Neural cell (in vitro differentiated cells): ENCODE results near the gene CXCL6. TPM values are rescaled to one million over a fixed set of nuclear protein-coding genes. Genes with fewer than 3 reads are reported as not detected.

Experiments
- H2AFZ ChIP-seq: fragments of 200-600, 300-800 bp; sonication (generic), shearing (Covaris generic); 2 replicates; pipeline ENCODE4 v1.6.0; 2014; ENCODE audit warnings: low read depth, mild to moderate bottlenecking, antibody characterized with exemption, low read length, moderate library complexity
- H3F3A ChIP-seq: fragments of 200-600 bp; shearing (Covaris generic); 2 replicates; pipeline ENCODE4 v1.6.1; 2016; ENCODE audit warnings: mild to moderate bottlenecking, moderate library complexity, mixed read lengths, antibody characterized with exemption, low read length; ENCODE audit not compliant: insufficient read depth, poor library complexity, severe bottlenecking
- H3K27ac ChIP-seq: fragments of 200-600, 300-800 bp; sonication (generic), shearing (Covaris generic); 2 replicates; pipeline ENCODE4 v1.5.1; 2014; ENCODE audit warnings: mild to moderate bottlenecking, low read length, moderate library complexity
- H3K27me3 ChIP-seq: fragments of 300-800, 200-600 bp; sonication (generic), shearing (Covaris generic); 2 replicates; pipeline ENCODE4 v1.6.0; 2014; ENCODE audit warnings: mild to moderate bottlenecking, low read depth, low read length, moderate library complexity; ENCODE audit not compliant: insufficient read depth
- H3K36me3 ChIP-seq: fragments of 300-800, 200-600 bp; sonication (generic), shearing (Covaris generic); 2 replicates; pipeline ENCODE4 v1.5.1; 2014; ENCODE audit warnings: mild to moderate bottlenecking, antibody characterized with exemption, low read length, moderate library complexity; ENCODE audit not compliant: insufficient read depth
- H3K4me2 ChIP-seq: fragments of 300-800, 200-600 bp; sonication (generic), shearing (Covaris generic); 2 replicates; pipeline ENCODE4 v1.6.0; 2014; ENCODE audit warnings: mild to moderate bottlenecking, low read length
- H3K4me3 ChIP-seq: fragments of 300-800, 200-600 bp; sonication (generic), shearing (Covaris generic); 2 replicates; pipeline ENCODE4 v1.5.1; 2014; ENCODE audit warnings: mild to moderate bottlenecking, low read length, moderate library complexity
- H3K79me2 ChIP-seq: fragments of 200-600 bp; shearing (Covaris generic); replicated peaks from 2 replicates; pipeline ENCODE4 v1.6.0; 2014; ENCODE audit warnings: mild to moderate bottlenecking, low read length, moderate library complexity; ENCODE audit not compliant: insufficient read depth
- H3K9ac ChIP-seq: fragments of 300-800, 200-600 bp; sonication (generic), shearing (Covaris generic); 2 replicates; pipeline ENCODE4 v1.6.1; 2016; ENCODE audit warnings: mild to moderate bottlenecking, low read length, mixed read lengths
- H3K9me2 ChIP-seq: fragments of 200-600 bp; shearing (Covaris generic); 2 replicates; pipeline ENCODE4 v1.6.1; 2016; ENCODE audit warnings: mild to moderate bottlenecking, low read length, mixed read lengths; ENCODE audit not compliant: insufficient read depth
- H3K9me3 ChIP-seq: fragments of 200-600, 300-800 bp; sonication (generic), shearing (Covaris generic); 2 replicates; pipeline ENCODE4 v1.6.1; 2016; ENCODE audit warnings: mild to moderate bottlenecking, mixed run types, low read length, moderate library complexity, mixed read lengths
- H4K20me1 ChIP-seq: fragments of 200-600 bp; shearing (Covaris generic); 2 replicates; pipeline ENCODE4 v1.6.1; 2016; ENCODE audit warnings: mild to moderate bottlenecking, mixed run types; ENCODE audit not compliant: insufficient read depth
- CTCF ChIP-seq: fragments of 450-650 bp; IDR thresholded peaks from 2 replicates; pipeline ENCODE4 v1.5.1; 2014; ENCODE audit warnings: antibody characterized with exemption, mild to moderate bottlenecking, moderate library complexity; ENCODE audit not compliant: poor library complexity, severe bottlenecking
- EP300 ChIP-seq: fragments of 450-650 bp; conservative IDR thresholded peaks from 2 replicates; pipeline ENCODE4 v1.6.1; 2014; ENCODE audit warnings: antibody characterized with exemption, mild to moderate bottlenecking, moderate library complexity; ENCODE audit not compliant: poor library complexity, severe bottlenecking
- EZH2 ChIP-seq: fragments of 200-600, 300-800 bp; shearing (Covaris generic), sonication (generic); IDR thresholded peaks from 2 replicates; pipeline ENCODE4 v1.6.1; 2014; ENCODE audit warnings: antibody characterized with exemption, low read length, borderline replicate concordance, mild to moderate bottlenecking; ENCODE audit not compliant: insufficient read depth, poor library complexity, severe bottlenecking
- MXI1 ChIP-seq: fragments of 450-650 bp; conservative IDR thresholded peaks from 2 replicates; pipeline ENCODE4 v1.6.1; 2014; ENCODE audit warnings: antibody characterized with exemption, mild to moderate bottlenecking; ENCODE audit not compliant: poor library complexity, severe bottlenecking
- POLR2AphosphoS5 ChIP-seq: IDR thresholded peaks from 2 replicates; pipeline ENCODE4 v1.6.1; 2012
- RAD21 ChIP-seq: fragments of 450-650 bp; conservative IDR thresholded peaks from 2 replicates; pipeline ENCODE4 v1.6.1; 2014; ENCODE audit warnings: antibody characterized with exemption, mild to moderate bottlenecking, moderate library complexity
- REST ChIP-seq: IDR thresholded peaks from 2 replicates; pipeline ENCODE4 v1.6.1; 2012; ENCODE audit warnings: borderline replicate concordance
- SMC3 ChIP-seq: fragments of 450-650 bp; conservative IDR thresholded peaks from 2 replicates; pipeline ENCODE4 v1.6.1; 2014; ENCODE audit warnings: antibody characterized with exemption, mild to moderate bottlenecking, moderate library complexity; ENCODE audit not compliant: poor library complexity
- TAF1 ChIP-seq: IDR thresholded peaks from 2 replicates; pipeline ENCODE4 v1.6.1; 2012; ENCODE audit warnings: low read depth
- polyA plus RNA-seq: library from polyadenylated mRNA; depleted of rRNA; stranded (reverse); fragments of >200 nt; gene quantifications from 2 replicates; pipeline ENCODE4 v1.2.3, GENCODE V29; 2014

The CXCL6 gene
- polyA plus RNA-seq, 1 donor from 2014 or later, result not detected

- Histone ChIP-seq H2AFZ (no peak overlapping the region), H3K4me3 (no peak overlapping the region), H3K9me3 (no peaks in the 10 kb centered on the region), H3K9ac (no peak overlapping the region), H3K79me2 (no peaks in the 10 kb centered on the region), H3F3A (no peaks in the 10 kb centered on the region), H3K27me3 (no peaks in the 10 kb centered on the region), H3K36me3 (no peaks in the 10 kb centered on the region), H4K20me1 (no peaks in the 10 kb centered on the region), H3K4me2 (no peak overlapping the region), H3K9me2 (no peaks in the 10 kb centered on the region), H3K27ac (no peak overlapping the region)
- TF ChIP-seq EP300 (no peak), MXI1 (no peak), POLR2AphosphoS5 (no peak), REST (no peak), SMC3 (no peak), TAF1 (no peak), RAD21 (no peak), EZH2 (no peak), CTCF (no peak)
Observed at GRCh38 chr4:73848183-73848777, 11.8 kb downstream of the CXCL6 start.

- Histone ChIP-seq H3K79me2 (no peaks in the 10 kb centered on the region), H3F3A (no peaks in the 10 kb centered on the region), H2AFZ (no peak overlapping the region), H3K27ac (no peak overlapping the region), H3K4me2 (no peak overlapping the region), H4K20me1 (no peaks in the 10 kb centered on the region), H3K9me3 (no peaks in the 10 kb centered on the region), H3K36me3 (no peaks in the 10 kb centered on the region), H3K4me3 (no peak overlapping the region), H3K9ac (no peak overlapping the region), H3K27me3 (no peaks in the 10 kb centered on the region), H3K9me2 (no peaks in the 10 kb centered on the region)
- TF ChIP-seq RAD21 (no peak), REST (no peak), POLR2AphosphoS5 (no peak), TAF1 (no peak), EZH2 (no peak), CTCF (no peak), EP300 (no peak), SMC3 (no peak), MXI1 (no peak)
Observed at GRCh38 chr4:73850261-73850970, 13.9 kb downstream of the CXCL6 start.
